ENCODE data around the gene C9orf43.
"Not testable (repeated sequence)": the region's sequence is repeated elsewhere in the genome, so short reads cannot be mapped to it uniquely, and the experiment has no call there.

C9orf43 gene

GRCh38 chr9:113380869-113381378 is 29.6 kb upstream of the C9orf43 start:
- no peak for DNase-seq (ENCODE audit: low read depth in 1 of 2, low spot score in 1 of 2)

DNA sequence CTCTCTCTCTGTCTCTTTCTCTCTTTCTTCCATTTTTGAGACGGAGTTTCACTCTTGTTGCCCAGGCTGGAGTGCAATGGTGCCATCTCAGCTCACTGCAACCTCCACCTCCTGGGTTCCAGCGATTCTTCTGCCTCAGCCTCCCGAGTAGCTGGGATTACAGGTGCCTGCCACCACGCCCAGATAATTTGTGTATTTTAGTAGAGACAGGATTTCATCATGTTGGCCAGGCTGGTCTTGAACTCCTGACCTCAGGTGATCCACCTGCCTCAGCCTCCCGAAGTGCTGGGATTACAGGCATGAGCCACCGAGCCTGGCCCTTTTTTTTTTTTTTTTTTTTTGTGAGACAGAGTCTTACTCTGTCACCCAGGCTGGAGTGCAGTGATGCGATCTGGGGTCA is 29.1 kb upstream of the C9orf43 start:
- not testable (repeated sequence) for DNase-seq (ENCODE audit: low read depth in 1 of 2, low spot score in 1 of 2)

DNA sequence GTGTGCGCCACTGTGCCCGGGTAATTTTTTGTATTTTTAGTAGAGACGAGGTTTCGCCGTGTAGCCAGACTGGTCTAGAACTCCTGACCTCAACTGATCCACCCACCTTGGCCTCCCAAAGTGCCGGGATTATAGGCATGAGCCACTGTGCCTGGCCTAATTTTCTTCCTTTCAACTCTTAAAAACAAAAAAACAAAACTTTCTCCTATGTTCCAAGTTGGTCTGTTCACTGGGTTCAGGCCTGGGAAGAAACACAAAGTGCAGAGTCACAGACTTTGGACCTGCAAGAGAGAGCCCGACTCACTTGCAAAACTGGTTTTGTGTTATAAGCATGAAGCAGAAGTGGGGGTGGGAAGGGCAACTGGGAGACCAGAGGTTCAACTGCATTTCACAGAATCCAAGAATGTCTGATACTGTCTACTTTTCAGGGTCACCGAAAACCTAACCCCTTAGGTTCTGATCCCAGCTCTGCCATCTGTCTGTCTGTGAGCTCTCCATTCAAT is 28.6 kb upstream of the C9orf43 start:
- no peak for DNase-seq (ENCODE audit: low read depth in 1 of 2, low spot score in 1 of 2)

GRCh38 chr9:113386571-113387393 is 23.8 kb upstream of the C9orf43 start:
- DNase-seq (ENCODE audit: low read depth in 1 of 2, low spot score in 1 of 2), result no peak

DNA sequence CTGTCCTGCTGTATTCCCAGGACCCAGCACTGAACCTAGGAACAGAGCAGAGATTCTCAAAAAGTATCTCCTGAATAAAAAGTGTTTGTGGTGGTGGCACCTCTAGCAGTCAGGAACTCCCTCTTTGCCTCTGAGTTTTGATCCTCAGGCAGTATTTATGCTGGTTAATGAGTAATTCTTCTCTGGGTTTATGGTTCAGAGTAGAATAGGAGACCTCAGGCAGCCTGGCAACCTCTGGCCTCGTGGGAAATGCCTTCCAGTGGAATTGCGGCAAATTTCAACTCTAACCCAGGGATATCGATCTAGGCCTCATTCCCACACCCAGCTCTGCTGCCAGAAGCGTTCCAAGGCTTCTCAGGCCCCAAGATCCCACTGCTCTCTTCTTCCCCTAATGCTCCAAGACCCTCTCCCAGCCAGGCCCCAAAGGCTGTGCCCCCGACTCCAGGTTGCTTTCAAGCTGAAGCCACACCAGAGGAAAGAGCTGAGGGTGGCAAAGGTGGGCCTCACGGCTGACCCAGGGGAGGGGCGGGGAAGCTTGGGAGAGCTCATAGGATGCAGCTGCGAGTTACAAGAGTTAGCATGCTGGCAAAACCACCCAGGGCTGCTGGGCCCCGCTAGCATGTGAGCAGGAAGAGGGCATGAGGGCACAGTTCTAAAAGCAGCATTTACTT is 22.9 kb upstream of the C9orf43 start:
- no peak for DNase-seq (ENCODE audit: low read depth in 1 of 2, low spot score in 1 of 2)

- no peak for DNase-seq (ENCODE audit: low read depth in 1 of 2, low spot score in 1 of 2)
Observed at GRCh38 chr9:113388833-113389232, 21.7 kb upstream of the C9orf43 start.

DNA sequence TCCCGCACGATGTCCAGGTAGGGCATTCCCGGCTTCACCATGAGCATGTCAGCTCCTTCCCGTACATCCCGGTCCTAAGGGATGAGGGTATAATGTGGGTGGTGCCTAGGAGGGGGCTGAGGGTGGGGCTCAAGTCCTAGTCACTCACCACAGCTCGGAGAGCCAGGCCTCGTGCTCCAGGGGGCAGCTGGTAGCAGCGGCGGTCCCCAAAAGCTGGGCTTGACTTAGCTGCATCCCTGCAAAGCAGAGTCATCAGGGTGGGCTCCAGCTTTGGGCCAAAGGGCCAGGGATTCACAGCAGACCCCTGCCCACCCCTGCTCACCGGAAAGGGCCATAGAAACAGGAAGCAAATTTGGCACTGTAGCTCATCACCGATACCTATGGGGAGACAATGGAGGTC is 21.1 kb upstream of the C9orf43 start:
- no peak for DNase-seq (ENCODE audit: low read depth in 1 of 2, low spot score in 1 of 2)

DNA sequence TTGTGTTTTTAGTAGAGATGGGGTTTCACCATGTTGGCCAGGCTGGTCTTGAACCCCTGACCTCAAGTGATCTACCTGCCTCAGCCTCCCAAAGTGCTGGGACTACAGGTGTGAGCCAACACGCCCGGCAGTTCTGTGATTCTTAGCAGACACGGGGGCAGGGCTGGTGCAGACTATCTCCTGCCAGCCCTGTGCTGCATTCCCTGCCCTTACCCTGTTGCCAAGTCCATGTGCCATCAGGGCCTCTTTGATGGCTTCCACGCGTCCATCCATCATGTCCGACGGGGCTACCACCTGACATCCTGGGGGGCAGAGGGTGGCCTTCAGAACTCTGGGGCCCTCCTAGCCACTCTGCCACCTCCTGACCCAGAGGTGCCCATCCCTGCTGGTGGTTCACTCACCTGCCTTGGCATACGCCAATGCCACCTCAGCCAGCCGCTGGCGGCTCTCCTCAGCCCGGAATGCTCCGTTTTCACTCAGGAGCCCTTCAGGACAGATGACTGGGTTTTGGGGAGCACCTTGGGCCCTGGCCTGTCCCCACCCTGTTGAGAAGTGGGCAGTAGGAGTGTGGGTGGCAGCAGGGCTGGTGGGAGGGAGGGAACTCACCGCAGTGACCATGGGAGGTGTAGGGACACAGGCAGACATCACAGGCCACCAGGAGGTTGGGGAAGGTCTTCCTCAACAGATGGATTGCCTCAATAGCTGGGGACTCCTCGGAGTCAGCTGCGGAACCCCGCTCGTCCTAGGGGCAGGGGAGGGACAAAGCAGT is 20.2 kb upstream of the C9orf43 start:
- DNase-seq (ENCODE audit: low read depth in 1 of 2, low spot score in 1 of 2), result no peak

- no peak for DNase-seq (ENCODE audit: low read depth in 1 of 2, low spot score in 1 of 2)
Observed at GRCh38 chr9:113391917-113392316, 18.6 kb upstream of the C9orf43 start.

- no peak for DNase-seq (ENCODE audit: low read depth in 1 of 2, low spot score in 1 of 2)
Observed at GRCh38 chr9:113393281-113393680, 17.3 kb upstream of the C9orf43 start.

DNA sequence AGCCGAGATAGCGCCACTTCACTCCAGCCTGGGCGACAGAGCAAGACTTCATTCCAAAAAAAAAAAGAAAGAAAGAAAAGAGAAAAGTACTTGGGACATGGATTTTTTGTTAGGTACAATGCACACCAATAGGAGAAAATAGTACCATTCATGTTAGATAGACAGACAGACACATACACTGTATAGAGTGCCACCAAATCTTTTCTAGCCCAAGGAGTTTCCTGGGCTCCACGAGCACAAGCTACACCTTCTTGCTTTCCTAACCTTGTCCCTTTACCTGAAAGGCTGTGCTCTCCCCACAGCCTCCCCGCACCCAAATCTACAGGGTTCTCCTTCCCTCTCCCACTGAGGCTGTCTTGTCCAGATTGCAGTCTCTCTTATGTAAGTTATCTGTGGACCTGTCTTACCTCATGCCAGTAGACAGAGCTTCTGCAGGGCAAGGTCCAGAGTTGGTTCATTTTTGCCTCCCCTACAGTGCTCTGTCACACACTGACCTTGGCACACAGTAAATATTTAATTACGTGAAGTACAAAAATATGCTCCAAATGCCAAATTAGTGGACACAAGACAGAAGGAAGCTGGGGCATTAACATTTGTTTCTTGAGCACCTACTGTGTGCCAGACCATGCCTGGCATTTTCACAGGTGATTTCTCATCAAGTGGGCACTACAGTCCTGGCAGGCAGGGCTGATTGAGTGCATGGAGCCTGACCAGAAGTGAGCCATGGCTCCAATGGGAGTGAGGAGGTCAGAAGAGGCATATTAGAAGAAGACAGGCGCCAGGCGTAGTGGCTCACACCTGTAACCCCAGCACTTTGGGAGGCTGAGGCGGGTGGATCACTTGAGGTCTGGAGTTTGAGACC is 15.3 kb upstream of the C9orf43 start:
- DNase-seq (ENCODE audit: low read depth in 1 of 2, low spot score in 1 of 2), result no peak

GRCh38 chr9:113397203-113397631 is 13.3 kb upstream of the C9orf43 start:
- no peak for DNase-seq (ENCODE audit: low read depth in 1 of 2, low spot score in 1 of 2)

- no peak for DNase-seq (ENCODE audit: low read depth in 1 of 2, low spot score in 1 of 2)
Observed at GRCh38 chr9:113398796-113399195, 11.8 kb upstream of the C9orf43 start.

GRCh38 chr9:113399646-113400200 is 10.8 kb upstream of the C9orf43 start:
- DNase-seq (ENCODE audit: low read depth in 1 of 2, low spot score in 1 of 2), result no peak

DNA sequence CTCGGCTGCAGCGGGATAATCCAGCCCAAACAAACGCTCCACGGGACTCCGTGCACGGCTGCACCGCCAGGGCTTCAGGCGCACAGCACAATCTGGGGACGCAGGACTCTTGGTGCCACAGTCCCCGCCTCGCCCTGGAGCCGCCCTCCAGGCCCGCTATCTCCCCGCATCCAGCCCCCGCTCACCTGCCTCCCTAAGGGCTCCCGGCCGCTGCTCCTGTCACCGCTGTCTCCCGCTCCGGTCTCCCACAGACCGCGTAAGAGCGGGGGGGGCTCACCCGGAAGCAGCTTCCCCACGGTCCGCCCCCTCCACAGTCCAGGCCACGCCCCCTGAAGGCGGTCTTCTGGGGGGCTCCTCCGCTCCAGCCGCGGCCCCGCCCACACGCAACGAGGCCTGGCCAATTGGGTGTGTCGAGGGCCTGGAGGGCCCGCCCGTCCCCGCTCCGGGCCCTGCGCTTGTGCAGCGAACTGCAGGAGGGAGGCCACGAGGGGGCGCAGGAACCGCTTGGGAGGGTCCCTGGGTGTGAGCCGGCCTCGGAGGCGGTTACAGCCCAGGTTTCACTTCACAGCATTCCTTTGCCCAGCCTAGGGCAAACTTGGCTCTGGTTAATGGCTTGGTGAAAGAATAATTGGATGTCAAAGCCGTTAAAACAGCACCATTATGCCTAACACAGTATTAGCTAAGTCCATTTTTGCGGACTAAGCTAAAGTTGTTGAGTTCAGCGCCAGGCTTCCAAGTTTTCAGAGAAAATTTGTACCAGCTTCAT is 9.3 kb upstream of the C9orf43 start, which contains the start of gene ALAD:
Gene ALAD, minus strand, starts transcription at position 258 of the 766 bp plus-strand sequence. CDS start 7,725 bp downstream, outside the sequence.
- DNase-seq (ENCODE audit: low read depth in 1 of 2, low spot score in 1 of 2), result peak; percentile 99

GRCh38 chr9:113403646-113404045 is 6.9 kb upstream of the C9orf43 start:
- DNase-seq (ENCODE audit: low read depth in 1 of 2, low spot score in 1 of 2), result no peak

GRCh38 chr9:113406353-113406752 is 4.2 kb upstream of the C9orf43 start:
- DNase-seq (ENCODE audit: low read depth in 1 of 2, low spot score in 1 of 2), result not testable (repeated sequence)

GRCh38 chr9:113406873-113407511 is 3.6 kb upstream of the C9orf43 start:
- not testable (repeated sequence) for DNase-seq (ENCODE audit: low read depth in 1 of 2, low spot score in 1 of 2)

GRCh38 chr9:113409481-113409880 is 1.1 kb upstream of the C9orf43 start:
- DNase-seq (ENCODE audit: low read depth in 1 of 2, low spot score in 1 of 2), result no peak
